MM.1S (cell line): ENCODE measurements around the gene RC3H2.

Source experiments
- DNase-seq: peaks from one replicate; pipeline ENCODE4 v3.0.0-alpha.2; 2015
- H2AFZ ChIP-seq: fragments of 300-600 bp; sonication (generic); 2 replicates; pipeline ENCODE4 v1.6.0; 2016; ENCODE audit warnings: antibody characterized with exemption, low read length
- H3F3A ChIP-seq: fragments of 300-600 bp; sonication (generic); 2 replicates; pipeline ENCODE4 v1.6.1; 2016; ENCODE audit warnings: mild to moderate bottlenecking, antibody characterized with exemption, low read length, moderate library complexity, mixed read lengths; ENCODE audit not compliant: insufficient read depth
- H3K27ac ChIP-seq: fragments of 300-600 bp; sonication (generic); 2 replicates; pipeline ENCODE4 v1.5.1; 2016; ENCODE audit warnings: mild to moderate bottlenecking, low read length
- H3K27me3 ChIP-seq: fragments of 300-600 bp; sonication (generic); replicated peaks from 2 replicates; pipeline ENCODE4 v1.6.0; 2016; ENCODE audit warnings: low read length; ENCODE audit not compliant: insufficient read depth
- H3K36me3 ChIP-seq: fragments of 300-600 bp; sonication (generic); replicated peaks from 2 replicates; pipeline ENCODE4 v1.6.1; 2016; ENCODE audit warnings: mild to moderate bottlenecking, low read length, mixed read lengths; ENCODE audit not compliant: insufficient read depth
- H3K4me1 ChIP-seq: fragments of 300-600 bp; sonication (generic); 2 replicates; pipeline ENCODE4 v1.6.1; 2016; ENCODE audit warnings: low read length, mixed read lengths
- H3K4me2 ChIP-seq: fragments of 300-600 bp; sonication (generic); 2 replicates; pipeline ENCODE4 v1.6.0; 2016; ENCODE audit warnings: low read depth, low read length
- H3K4me3 ChIP-seq: fragments of 300-600 bp; sonication (generic); 2 replicates; pipeline ENCODE4 v1.5.1; 2016; ENCODE audit warnings: low read length, mixed read lengths
- H3K79me2 ChIP-seq: fragments of 300-600 bp; sonication (generic); 2 replicates; pipeline ENCODE4 v1.6.1; 2016; ENCODE audit warnings: mixed run types, low read length, mixed read lengths
- H3K9ac ChIP-seq: fragments of 300-600 bp; sonication (generic); 2 replicates; pipeline ENCODE4 v1.6.1; 2016; ENCODE audit warnings: low read length, mixed read lengths
- H3K9me2 ChIP-seq: fragments of 300-600 bp; sonication (generic); replicated peaks from 2 replicates; pipeline ENCODE4 v1.6.1; 2016; ENCODE audit warnings: mild to moderate bottlenecking, low read length, mixed read lengths; ENCODE audit not compliant: insufficient read depth
- H3K9me3 ChIP-seq: fragments of 300-600 bp; sonication (generic); replicated peaks from 2 replicates; pipeline ENCODE4 v1.6.1; 2016; ENCODE audit warnings: mild to moderate bottlenecking, low read length, mixed read lengths; ENCODE audit not compliant: insufficient read depth
- H4K20me1 ChIP-seq: fragments of 300-600 bp; sonication (generic); 2 replicates; pipeline ENCODE4 v1.6.1; 2016; ENCODE audit warnings: mild to moderate bottlenecking, low read length, moderate library complexity, mixed read lengths; ENCODE audit not compliant: insufficient read depth
- EZH2 ChIP-seq: fragments of 300-600 bp; sonication (generic); optimal IDR thresholded peaks from 2 replicates; pipeline ENCODE3; 2017; ENCODE audit warnings: low read depth, mild to moderate bottlenecking, antibody characterized with exemption, low read length, mixed read lengths
- EZH2phosphoT487 ChIP-seq: fragments of 300-600 bp; sonication (generic); IDR thresholded peaks from 2 replicates; pipeline ENCODE4 v1.6.1; 2018; ENCODE audit warnings: antibody characterized with exemption, low read length
- TF ChIP-seq, protein P1 (sequence below): fragments of 300-600 bp; sonication (generic); IDR thresholded peaks from 2 replicates; pipeline ENCODE4 v1.5.1; 2016; ENCODE audit warnings: antibody characterized with exemption, low read length, mixed read lengths

The RC3H2 gene

DNA sequence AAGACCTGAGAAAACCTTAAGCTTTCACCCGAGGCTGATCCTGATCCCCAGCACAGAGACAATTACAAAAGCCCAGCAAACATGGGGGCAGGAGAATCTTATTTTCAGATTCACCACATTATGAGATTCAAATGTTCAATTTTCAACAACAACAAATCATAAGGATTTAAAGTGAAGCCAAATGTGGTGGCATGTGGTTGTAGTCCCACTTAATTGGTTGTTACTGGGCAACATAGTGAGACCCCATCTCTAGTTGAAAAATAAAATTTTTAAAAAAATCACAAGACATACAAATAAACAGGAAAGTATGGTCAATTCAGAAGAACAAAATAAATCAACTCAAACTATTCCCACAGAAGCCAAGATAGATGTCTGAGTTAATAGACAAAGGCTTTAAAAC, 31.7 kb upstream of the RC3H2 start:
- no peaks in the 10 kb centered on the region for H3K27me3 ChIP-seq
- peaks cover 44% of the 10 kb centered on the region for H3K79me2 ChIP-seq
- no peak for TF ChIP-seq EZH2
- TF ChIP-seq EZH2phosphoT487: no peak
- TF ChIP-seq, protein P1, sequence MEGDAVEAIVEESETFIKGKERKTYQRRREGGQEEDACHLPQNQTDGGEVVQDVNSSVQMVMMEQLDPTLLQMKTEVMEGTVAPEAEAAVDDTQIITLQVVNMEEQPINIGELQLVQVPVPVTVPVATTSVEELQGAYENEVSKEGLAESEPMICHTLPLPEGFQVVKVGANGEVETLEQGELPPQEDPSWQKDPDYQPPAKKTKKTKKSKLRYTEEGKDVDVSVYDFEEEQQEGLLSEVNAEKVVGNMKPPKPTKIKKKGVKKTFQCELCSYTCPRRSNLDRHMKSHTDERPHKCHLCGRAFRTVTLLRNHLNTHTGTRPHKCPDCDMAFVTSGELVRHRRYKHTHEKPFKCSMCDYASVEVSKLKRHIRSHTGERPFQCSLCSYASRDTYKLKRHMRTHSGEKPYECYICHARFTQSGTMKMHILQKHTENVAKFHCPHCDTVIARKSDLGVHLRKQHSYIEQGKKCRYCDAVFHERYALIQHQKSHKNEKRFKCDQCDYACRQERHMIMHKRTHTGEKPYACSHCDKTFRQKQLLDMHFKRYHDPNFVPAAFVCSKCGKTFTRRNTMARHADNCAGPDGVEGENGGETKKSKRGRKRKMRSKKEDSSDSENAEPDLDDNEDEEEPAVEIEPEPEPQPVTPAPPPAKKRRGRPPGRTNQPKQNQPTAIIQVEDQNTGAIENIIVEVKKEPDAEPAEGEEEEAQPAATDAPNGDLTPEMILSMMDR: no peak
- H4K20me1 ChIP-seq: no peaks in the 10 kb centered on the region
- H3K9me3 ChIP-seq: no peaks in the 10 kb centered on the region
- H3K27ac ChIP-seq: no peak overlapping the region
- peaks cover 8% of the 10 kb centered on the region; the same call in 1 of the 2 replicates for H3F3A ChIP-seq
- H3K9ac ChIP-seq: no peak overlapping the region
- no peaks in the 10 kb centered on the region for H3K9me2 ChIP-seq
- H2AFZ ChIP-seq: no peak overlapping the region
- H3K4me3 ChIP-seq: no peak overlapping the region
- no peaks in the 10 kb centered on the region for H3K36me3 ChIP-seq
- H3K4me2 ChIP-seq: no peak overlapping the region
- H3K4me1 ChIP-seq: peaks cover 9% of the 10 kb centered on the region; the same call in 1 of the 2 replicates
- DNase-seq: no peak

GRCh38 chr9:122936464-122936863, 31.3 kb upstream of the RC3H2 start:
- DNase-seq: no peak
- Histone ChIP-seq H3K4me2 (no peak overlapping the region), H3K27ac (no peak overlapping the region), H3K79me2 (peaks cover 44% of the 10 kb centered on the region), H3K9ac (no peak overlapping the region), H3F3A (peaks cover 12% of the 10 kb centered on the region; the same call in 1 of the 2 replicates), H3K9me2 (no peaks in the 10 kb centered on the region), H3K36me3 (no peaks in the 10 kb centered on the region), H3K9me3 (no peaks in the 10 kb centered on the region), H3K4me1 (peaks cover 6% of the 10 kb centered on the region; the same call in 1 of the 2 replicates), H4K20me1 (no peaks in the 10 kb centered on the region), H3K27me3 (no peaks in the 10 kb centered on the region), H3K4me3 (no peak overlapping the region), H2AFZ (no peak overlapping the region)
- TF ChIP-seq, protein P1: no peak
- TF ChIP-seq EZH2phosphoT487 (no peak), EZH2 (no peak)

- Histone ChIP-seq H3K4me3 (peak within 1 kb of the TSS; percentile 85), H4K20me1 (no peaks in the 10 kb centered on the region), H3K9me2 (no peaks in the 10 kb centered on the region), H3K4me2 (peak within 1 kb of the TSS; percentile 57), H3K9ac (peak within 1 kb of the TSS; percentile 77), H2AFZ (peak within 1 kb of the TSS; percentile 89), H3K27me3 (no peaks in the 10 kb centered on the region), H3K79me2 (peaks cover 73% of the 10 kb centered on the region), H3K36me3 (no peaks in the 10 kb centered on the region), H3F3A (0 out of 2 replicates have a peak, but pooled peaks cover 10% of the 10 kb centered on the region), H3K4me1 (peaks cover 8% of the 10 kb centered on the region; the same call in 1 of the 2 replicates), H3K27ac (peak within 1 kb of the TSS; percentile 49; the same call in 1 of the 2 replicates), H3K9me3 (no peaks in the 10 kb centered on the region)
- TF ChIP-seq EZH2phosphoT487 (no peak), EZH2 (no peak)
- TF ChIP-seq, protein P1: no peak
- peak; percentile 96 for DNase-seq
Measured at GRCh38 chr9:122931226-122932121, 26.3 kb upstream of the RC3H2 start, which contains the start of gene ZBTB26. ZBTB26 (minus strand) TSS chr9:122931512; CDS start chr9:122919934, 11,578 bp downstream.
